A673 (cell line): ENCODE data around the gene LMF1. TPM values are rescaled to one million over a fixed set of nuclear protein-coding genes. Genes with fewer than 3 reads are reported as not detected.

Source experiments
- BruUV-seq: library from RNA; stranded (reverse); fragments of 400-500 nt; replicated peaks from 2 replicates; lab custom pipeline; 2021; lab: Mats Ljungman, UMichigan
- CTCF ChIA-PET: fragments of 300-600 bp; sonication (Branson Sonifier 250); formaldehyde crosslinking; loops from one replicate; lab custom pipeline; 2022; ENCODE audit warnings: antibody characterized with exemption; lab: Charles Lee
- POLR2A ChIA-PET: fragments of 300-600 bp; sonication (Branson Sonifier 250); formaldehyde crosslinking; loops from one replicate; lab custom pipeline; 2022; ENCODE audit warnings: antibody characterized with exemption; ENCODE audit not compliant: low non-redundant PET; lab: Charles Lee
- DNase-seq: peaks from one replicate; pipeline ENCODE4 v3.0.0-alpha.2; 2015; ENCODE audit warnings: low spot score
- H3K27ac ChIP-seq: fragments of 200-600 bp; sonication (generic); 2 replicates; pipeline ENCODE4 v1.5.1; 2016; ENCODE audit warnings: mixed run types, low read depth, mild to moderate bottlenecking, mixed read lengths, antibody characterized with exemption, low read length; ENCODE audit not compliant: poor library complexity, severe bottlenecking
- H3K27me3 ChIP-seq: fragments of 200-600 bp; sonication (generic); replicated peaks from 2 replicates; pipeline ENCODE4 v1.6.1; 2017; ENCODE audit warnings: mixed run types, low read depth, mild to moderate bottlenecking, mixed read lengths, antibody characterized with exemption, low read length; ENCODE audit not compliant: insufficient read depth, poor library complexity
- H3K36me3 ChIP-seq: fragments of 200-600 bp; sonication (generic); 2 replicates; pipeline ENCODE4 v1.6.1; 2016; ENCODE audit warnings: mixed run types, mild to moderate bottlenecking, mixed read lengths, antibody characterized with exemption, low read length; ENCODE audit not compliant: insufficient read depth, poor library complexity, severe bottlenecking
- H3K4me1 ChIP-seq: fragments of 200-600 bp; sonication (generic); 2 replicates; pipeline ENCODE4 v1.6.1; 2017; ENCODE audit warnings: mixed run types, mild to moderate bottlenecking, mixed read lengths, antibody characterized with exemption, low read length; ENCODE audit not compliant: insufficient read depth, poor library complexity, severe bottlenecking
- H3K4me3 ChIP-seq: fragments of 200-600 bp; sonication (generic); 2 replicates; pipeline ENCODE4 v1.5.1; 2016; ENCODE audit warnings: low read depth, mixed run types, mild to moderate bottlenecking, mixed read lengths, low read length; ENCODE audit not compliant: poor library complexity, severe bottlenecking
- H3K9me3 ChIP-seq: fragments of 200-600 bp; sonication (generic); 2 replicates; pipeline ENCODE4 v1.6.1; 2016; ENCODE audit warnings: mixed run types, low read depth, mild to moderate bottlenecking, mixed read lengths, antibody characterized with exemption, low read length; ENCODE audit not compliant: poor library complexity, severe bottlenecking
- CTCF ChIP-seq: fragments of 300-800, 200-600 bp; sonication (generic); conservative IDR thresholded peaks from 2 replicates; pipeline ENCODE4 v1.5.1; 2017; ENCODE audit warnings: low read depth, mild to moderate bottlenecking, antibody characterized with exemption, low read length, moderate library complexity, mixed read lengths
- EZH2 ChIP-seq: fragments of 200-600 bp; sonication (generic); IDR thresholded peaks from 2 replicates; pipeline ENCODE4 v1.6.1; 2017; ENCODE audit warnings: borderline replicate concordance, low read depth, mild to moderate bottlenecking, mixed read lengths, antibody characterized with exemption, low read length; ENCODE audit not compliant: poor library complexity, severe bottlenecking
- intact Hi-C: fragments of 100-400 bp; cut with micrococcal nuclease; formaldehyde crosslinking; loops from one replicate; pipeline ENCODE4 v1.10.0; 2022; ENCODE audit not compliant: unreplicated experiment
- total RNA-seq: library from RNA; stranded (reverse); gene quantifications from 2 replicates; pipeline ENCODE4 v1.2.3, GENCODE V29; 2021

The LMF1 gene
- total RNA-seq, 1 experiment from 2014 or later = 21.0 TPM

GRCh38 chr16:984121-984694, 13.4 kb upstream of the LMF1 start:
- no TSS peak for BruUV-seq
- no peak for DNase-seq
- intact Hi-C loops = no loop called here
- ChIA-PET CTCF (no interaction called here), POLR2A (no interaction called here)
- Histone ChIP-seq H3K4me3 (no peak overlapping the region), H3K36me3 (no peaks in the 10 kb centered on the region), H3K27ac (no peak overlapping the region), H3K9me3 (no peaks in the 10 kb centered on the region), H3K4me1 (peaks cover 20% of the 10 kb centered on the region), H3K27me3 (peaks cover 20% of the 10 kb centered on the region)
- TF ChIP-seq EZH2 (no peak), CTCF (no peak)

GRCh38 chr16:983044-984030, 12.6 kb upstream of the LMF1 start:
- H3K27ac ChIP-seq = no peak overlapping the region
- ChIA-PET CTCF (no interaction called here), POLR2A (no interaction called here)
- peak; percentile 42 for DNase-seq
- H3K4me3 ChIP-seq = peak overlapping the region; percentile 52
- BruUV-seq = no TSS peak
- H3K27me3 ChIP-seq = peaks cover 20% of the 10 kb centered on the region
- H3K36me3 ChIP-seq = no peaks in the 10 kb centered on the region
- intact Hi-C loops = no loop called here
- peaks cover 20% of the 10 kb centered on the region for H3K4me1 ChIP-seq
- H3K9me3 ChIP-seq = no peaks in the 10 kb centered on the region
- no peak for TF ChIP-seq EZH2
- no peak for TF ChIP-seq CTCF

GRCh38 chr16:982145-983043, 11.6 kb upstream of the LMF1 start:
- POLR2A ChIA-PET = no interaction called here
- intact Hi-C loops = no loop called here
- H3K9me3 ChIP-seq = no peaks in the 10 kb centered on the region
- no peaks in the 10 kb centered on the region for H3K36me3 ChIP-seq
- DNase-seq = no peak
- H3K4me3 ChIP-seq = peak overlapping the region; percentile 52
- CTCF ChIA-PET = no interaction called here
- no peak overlapping the region for H3K27ac ChIP-seq
- no peak for TF ChIP-seq CTCF
- TF ChIP-seq EZH2 = peak; percentile 90
- H3K27me3 ChIP-seq = peaks cover 20% of the 10 kb centered on the region
- BruUV-seq = no TSS peak
- peaks cover 14% of the 10 kb centered on the region for H3K4me1 ChIP-seq
